H1 (cell line): ENCODE data around the gene ADAMTS13. TPM values are rescaled to one million over a fixed set of nuclear protein-coding genes. Genes with fewer than 3 reads are reported as not detected.

Experiments
- KDM4A ChIP-seq: IDR thresholded peaks from one replicate; pipeline ENCODE4 v1.7.1; 2012; ENCODE audit warnings: low read depth, mild to moderate bottlenecking, moderate library complexity, low read length, inconsistent platforms; ENCODE audit not compliant: severe bottlenecking
- POLR2A ChIP-seq, 2 experiments: IDR thresholded peaks; 1 replicate in 1 of 2; 2 replicates in 1 of 2; pipeline ENCODE4 v1.6.1; 2011; ENCODE audit warnings: low read depth in 2 of 2, low read length in 2 of 2, mild to moderate bottlenecking in 2 of 2; ENCODE audit errors: control extremely low read depth in 1 of 2
- RAD21 ChIP-seq, 2 experiments: IDR thresholded peaks in 1 of 2; conservative IDR thresholded peaks in 1 of 2; 2 replicates each; pipeline ENCODE4 v1.6.1; 2011; ENCODE audit warnings: low read depth in 2 of 2, low read length in 2 of 2, improper control_type of control experiment in 1 of 2, inconsistent platforms in 1 of 2, mild to moderate bottlenecking in 1 of 2, moderate library complexity in 1 of 2
- SP4 ChIP-seq: IDR thresholded peaks from 2 replicates; pipeline ENCODE4 v1.6.1; 2012; ENCODE audit warnings: low read length, inconsistent platforms
- TBP ChIP-seq: IDR thresholded peaks from 2 replicates; pipeline ENCODE4 v1.6.1; 2011; ENCODE audit warnings: low read depth, low read length, improper control_type of control experiment
- polyA plus RNA-seq, 7 experiments: library from polyadenylated mRNA; depleted of rRNA in 3 of 7; stranded (reverse) in 5 of 7; unstranded in 2 of 7; fragments of >200 nt in 5 of 7; fragments of 200-250 nt in 2 of 7; gene quantifications; 1 replicate in 5 of 7; 2 replicates in 1 of 7; 4 replicates in 1 of 7; pipeline versions ENCODE4 v1.2.1 to v1.2.3, GENCODE V29; 2011 to 2013; ENCODE audit warnings: missing spikeins in 2 of 7, mixed read lengths in 2 of 7
- total RNA-seq: library from RNA; stranded (reverse); fragmentation: NEBNext Ultra II Directional; extraction: Animal tissue kit (Norgen Biotek cat#: 25700); gene quantifications from 2 replicates; pipeline ENCODE4 v1.2.1, GENCODE V29; 2021
- TF ChIP-seq, protein P1 (sequence below): fragments of 300-600 bp; sonication (generic); IDR thresholded peaks from 2 replicates; pipeline ENCODE4 v1.7.1; 2012; ENCODE audit warnings: low read length, moderate library complexity, mild to moderate bottlenecking, inconsistent platforms; ENCODE audit not compliant: insufficient replicate concordance

Gene ADAMTS13
- total and polyA plus RNA-seq, 2 of the 8 experiments (the other 6 are each of a cell fraction or from before 2014, with no cell fraction given): 4.4 to 5.8 TPM

DNA sequence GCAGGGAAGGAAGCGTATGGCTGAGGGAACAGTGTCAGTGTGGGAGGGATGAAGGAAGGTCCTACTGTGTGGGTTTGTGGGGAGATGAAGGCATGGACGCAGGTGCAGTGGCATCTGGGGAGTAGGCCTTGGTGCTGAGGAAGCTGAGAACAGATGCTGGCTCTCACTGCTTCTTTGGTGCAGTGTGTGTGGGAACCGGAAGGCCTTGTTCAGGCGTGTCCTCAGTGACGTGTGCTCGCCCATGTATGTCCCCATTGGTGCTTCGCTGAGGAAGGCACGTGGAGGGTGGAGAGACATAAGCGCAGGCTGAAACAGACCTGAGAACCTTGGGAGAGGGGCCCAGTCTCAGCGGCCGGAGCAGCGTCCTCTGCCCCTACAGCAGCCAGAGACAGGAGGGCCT, 18.7 kb downstream of the ADAMTS13 start (continued):
- TF ChIP-seq, protein P1, sequence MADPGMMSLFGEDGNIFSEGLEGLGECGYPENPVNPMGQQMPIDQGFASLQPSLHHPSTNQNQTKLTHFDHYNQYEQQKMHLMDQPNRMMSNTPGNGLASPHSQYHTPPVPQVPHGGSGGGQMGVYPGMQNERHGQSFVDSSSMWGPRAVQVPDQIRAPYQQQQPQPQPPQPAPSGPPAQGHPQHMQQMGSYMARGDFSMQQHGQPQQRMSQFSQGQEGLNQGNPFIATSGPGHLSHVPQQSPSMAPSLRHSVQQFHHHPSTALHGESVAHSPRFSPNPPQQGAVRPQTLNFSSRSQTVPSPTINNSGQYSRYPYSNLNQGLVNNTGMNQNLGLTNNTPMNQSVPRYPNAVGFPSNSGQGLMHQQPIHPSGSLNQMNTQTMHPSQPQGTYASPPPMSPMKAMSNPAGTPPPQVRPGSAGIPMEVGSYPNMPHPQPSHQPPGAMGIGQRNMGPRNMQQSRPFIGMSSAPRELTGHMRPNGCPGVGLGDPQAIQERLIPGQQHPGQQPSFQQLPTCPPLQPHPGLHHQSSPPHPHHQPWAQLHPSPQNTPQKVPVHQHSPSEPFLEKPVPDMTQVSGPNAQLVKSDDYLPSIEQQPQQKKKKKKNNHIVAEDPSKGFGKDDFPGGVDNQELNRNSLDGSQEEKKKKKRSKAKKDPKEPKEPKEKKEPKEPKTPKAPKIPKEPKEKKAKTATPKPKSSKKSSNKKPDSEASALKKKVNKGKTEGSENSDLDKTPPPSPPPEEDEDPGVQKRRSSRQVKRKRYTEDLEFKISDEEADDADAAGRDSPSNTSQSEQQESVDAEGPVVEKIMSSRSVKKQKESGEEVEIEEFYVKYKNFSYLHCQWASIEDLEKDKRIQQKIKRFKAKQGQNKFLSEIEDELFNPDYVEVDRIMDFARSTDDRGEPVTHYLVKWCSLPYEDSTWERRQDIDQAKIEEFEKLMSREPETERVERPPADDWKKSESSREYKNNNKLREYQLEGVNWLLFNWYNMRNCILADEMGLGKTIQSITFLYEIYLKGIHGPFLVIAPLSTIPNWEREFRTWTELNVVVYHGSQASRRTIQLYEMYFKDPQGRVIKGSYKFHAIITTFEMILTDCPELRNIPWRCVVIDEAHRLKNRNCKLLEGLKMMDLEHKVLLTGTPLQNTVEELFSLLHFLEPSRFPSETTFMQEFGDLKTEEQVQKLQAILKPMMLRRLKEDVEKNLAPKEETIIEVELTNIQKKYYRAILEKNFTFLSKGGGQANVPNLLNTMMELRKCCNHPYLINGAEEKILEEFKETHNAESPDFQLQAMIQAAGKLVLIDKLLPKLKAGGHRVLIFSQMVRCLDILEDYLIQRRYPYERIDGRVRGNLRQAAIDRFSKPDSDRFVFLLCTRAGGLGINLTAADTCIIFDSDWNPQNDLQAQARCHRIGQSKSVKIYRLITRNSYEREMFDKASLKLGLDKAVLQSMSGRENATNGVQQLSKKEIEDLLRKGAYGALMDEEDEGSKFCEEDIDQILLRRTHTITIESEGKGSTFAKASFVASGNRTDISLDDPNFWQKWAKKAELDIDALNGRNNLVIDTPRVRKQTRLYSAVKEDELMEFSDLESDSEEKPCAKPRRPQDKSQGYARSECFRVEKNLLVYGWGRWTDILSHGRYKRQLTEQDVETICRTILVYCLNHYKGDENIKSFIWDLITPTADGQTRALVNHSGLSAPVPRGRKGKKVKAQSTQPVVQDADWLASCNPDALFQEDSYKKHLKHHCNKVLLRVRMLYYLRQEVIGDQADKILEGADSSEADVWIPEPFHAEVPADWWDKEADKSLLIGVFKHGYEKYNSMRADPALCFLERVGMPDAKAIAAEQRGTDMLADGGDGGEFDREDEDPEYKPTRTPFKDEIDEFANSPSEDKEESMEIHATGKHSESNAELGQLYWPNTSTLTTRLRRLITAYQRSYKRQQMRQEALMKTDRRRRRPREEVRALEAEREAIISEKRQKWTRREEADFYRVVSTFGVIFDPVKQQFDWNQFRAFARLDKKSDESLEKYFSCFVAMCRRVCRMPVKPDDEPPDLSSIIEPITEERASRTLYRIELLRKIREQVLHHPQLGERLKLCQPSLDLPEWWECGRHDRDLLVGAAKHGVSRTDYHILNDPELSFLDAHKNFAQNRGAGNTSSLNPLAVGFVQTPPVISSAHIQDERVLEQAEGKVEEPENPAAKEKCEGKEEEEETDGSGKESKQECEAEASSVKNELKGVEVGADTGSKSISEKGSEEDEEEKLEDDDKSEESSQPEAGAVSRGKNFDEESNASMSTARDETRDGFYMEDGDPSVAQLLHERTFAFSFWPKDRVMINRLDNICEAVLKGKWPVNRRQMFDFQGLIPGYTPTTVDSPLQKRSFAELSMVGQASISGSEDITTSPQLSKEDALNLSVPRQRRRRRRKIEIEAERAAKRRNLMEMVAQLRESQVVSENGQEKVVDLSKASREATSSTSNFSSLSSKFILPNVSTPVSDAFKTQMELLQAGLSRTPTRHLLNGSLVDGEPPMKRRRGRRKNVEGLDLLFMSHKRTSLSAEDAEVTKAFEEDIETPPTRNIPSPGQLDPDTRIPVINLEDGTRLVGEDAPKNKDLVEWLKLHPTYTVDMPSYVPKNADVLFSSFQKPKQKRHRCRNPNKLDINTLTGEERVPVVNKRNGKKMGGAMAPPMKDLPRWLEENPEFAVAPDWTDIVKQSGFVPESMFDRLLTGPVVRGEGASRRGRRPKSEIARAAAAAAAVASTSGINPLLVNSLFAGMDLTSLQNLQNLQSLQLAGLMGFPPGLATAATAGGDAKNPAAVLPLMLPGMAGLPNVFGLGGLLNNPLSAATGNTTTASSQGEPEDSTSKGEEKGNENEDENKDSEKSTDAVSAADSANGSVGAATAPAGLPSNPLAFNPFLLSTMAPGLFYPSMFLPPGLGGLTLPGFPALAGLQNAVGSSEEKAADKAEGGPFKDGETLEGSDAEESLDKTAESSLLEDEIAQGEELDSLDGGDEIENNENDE: no peak
- no peak for TF ChIP-seq SP4
- TF ChIP-seq KDM4A: no peak
- TF ChIP-seq POLR2A (IDR thresholded peaks at IDR 0.05; ENCODE audit: control extremely low read depth in 1 of 2, low read depth in 2 of 2, low read length in 2 of 2): no peak
- no peak for TF ChIP-seq RAD21 (IDR thresholded peaks at IDR 0.05 in 1 of 2, conservative IDR thresholded peaks at IDR 0.05 in 1 of 2; ENCODE audit: low read depth in 2 of 2, low read length in 2 of 2)
- TF ChIP-seq TBP: no peak
